Lower leg skin (tissue), 3 donors: ENCODE results near the gene COX6B2.

ENCODE experiments used
- CTCF ChIP-seq, 3 donors: fragments of 450-650 bp; IDR thresholded peaks; one replicate each; pipeline ENCODE4 v1.5.1; 2016; ENCODE audit warnings: antibody characterized with exemption in 3 of 3, mild to moderate bottlenecking in 3 of 3, moderate library complexity in 2 of 3
- POLR2A ChIP-seq, 2 donors: fragments of 450-650 bp; IDR thresholded peaks; one replicate each; pipeline ENCODE4 v1.6.1; 2016 to 2017; ENCODE audit warnings: antibody characterized with exemption in 2 of 2, mild to moderate bottlenecking in 1 of 2, moderate library complexity in 1 of 2

GRCh38 chr19:55302318-55302703, 52.2 kb downstream of the COX6B2 start:
- TF ChIP-seq CTCF (IDR thresholded peaks at IDR 0.05) (no peak), POLR2A (IDR thresholded peaks at IDR 0.05) (no peak)
